GM08714 (cell line): ENCODE data around the gene FAH.

ENCODE experiments used
- H3K4me3 ChIP-seq: fragments of 200-500 bp; sonication (Bioruptor generic); 2 replicates; pipeline ENCODE4 v1.5.1; 2014; ENCODE audit warnings: mild to moderate bottlenecking, low read length, inconsistent platforms
- ZNF274 ChIP-seq: IDR thresholded peaks from 2 replicates; pipeline ENCODE4 v1.6.1; 2012; ENCODE audit warnings: mild to moderate bottlenecking, low read depth, low read length

FAH gene

GRCh38 chr15:80208758-80209734 lies 56.2 kb downstream of the FAH start:
- no peak overlapping the region for H3K4me3 ChIP-seq
- TF ChIP-seq ZNF274: no peak

- no peak overlapping the region for H3K4me3 ChIP-seq
- no peak for TF ChIP-seq ZNF274
Observed at GRCh38 chr15:80210611-80211573, 58.1 kb downstream of the FAH start.

- no peak for TF ChIP-seq ZNF274
- no peak overlapping the region for H3K4me3 ChIP-seq
Observed at GRCh38 chr15:80211976-80212375, 59.2 kb downstream of the FAH start.

GRCh38 chr15:80214910-80215309 lies 62.1 kb downstream of the FAH start:
- no peak overlapping the region for H3K4me3 ChIP-seq
- no peak for TF ChIP-seq ZNF274

GRCh38 chr15:80216141-80216540 lies 63.3 kb downstream of the FAH start:
- no peak overlapping the region for H3K4me3 ChIP-seq
- no peak for TF ChIP-seq ZNF274

- H3K4me3 ChIP-seq: no peak overlapping the region
- no peak for TF ChIP-seq ZNF274
Observed at GRCh38 chr15:80216911-80217310, 64.1 kb downstream of the FAH start.

- no peak overlapping the region for H3K4me3 ChIP-seq
- TF ChIP-seq ZNF274: no peak
Observed at GRCh38 chr15:80217327-80217900, 64.6 kb downstream of the FAH start.

GRCh38 chr15:80219955-80220354 lies 67.2 kb downstream of the FAH start:
- no peak overlapping the region for H3K4me3 ChIP-seq
- no peak for TF ChIP-seq ZNF274

GRCh38 chr15:80228959-80229610 lies 76.3 kb downstream of the FAH start:
- no peak for TF ChIP-seq ZNF274

GRCh38 chr15:80231371-80231770 lies 78.6 kb downstream of the FAH start:
- TF ChIP-seq ZNF274: no peak
- no peak overlapping the region for H3K4me3 ChIP-seq

More at GRCh38 chr15:80228959-80229610, 76.3 kb downstream of the FAH start:
- no peak overlapping the region for H3K4me3 ChIP-seq

GRCh38 chr15:80233581-80233980 lies 80.8 kb downstream of the FAH start:
- no peak for TF ChIP-seq ZNF274
- no peak overlapping the region for H3K4me3 ChIP-seq

- no peak overlapping the region for H3K4me3 ChIP-seq
- TF ChIP-seq ZNF274: no peak
Observed at GRCh38 chr15:80234883-80235282, 82.1 kb downstream of the FAH start.
